HG02610 (cell line): ENCODE measurements around the gene CPEB4.

Source experiments
- ATAC-seq: cut with Tn5 transposase; IDR thresholded peaks from one replicate; pipeline ENCODE4 v1.9.1; 2021; ENCODE audit warnings: mild to moderate bottlenecking, moderate library complexity; ENCODE audit not compliant: unreplicated experiment

Gene CPEB4

GRCh38 chr5:173858670-173859407 lies 29.3 kb upstream of the CPEB4 start:
- no peak for ATAC-seq

GRCh38 chr5:173859408-173860159 lies 28.6 kb upstream of the CPEB4 start:
- no peak for ATAC-seq

GRCh38 chr5:173862047-173862477 lies 26.1 kb upstream of the CPEB4 start:
- ATAC-seq = no peak

GRCh38 chr5:173863359-173863758 lies 24.8 kb upstream of the CPEB4 start:
- ATAC-seq = no peak

GRCh38 chr5:173864126-173865050 lies 23.8 kb upstream of the CPEB4 start:
- ATAC-seq = no peak

GRCh38 chr5:173866243-173866857 lies 21.8 kb upstream of the CPEB4 start:
- no peak for ATAC-seq

GRCh38 chr5:173866858-173867679 lies 21.1 kb upstream of the CPEB4 start:
- no peak for ATAC-seq

- ATAC-seq = no peak
Observed at GRCh38 chr5:173868096-173868880, 19.9 kb upstream of the CPEB4 start.

GRCh38 chr5:173869316-173869715 lies 18.8 kb upstream of the CPEB4 start:
- no peak for ATAC-seq

GRCh38 chr5:173872957-173873305 lies 15.2 kb upstream of the CPEB4 start:
- no peak for ATAC-seq

GRCh38 chr5:173873306-173873922 lies 14.7 kb upstream of the CPEB4 start:
- ATAC-seq = no peak

GRCh38 chr5:173875189-173875588 lies 13.0 kb upstream of the CPEB4 start:
- no peak for ATAC-seq

GRCh38 chr5:173878224-173878967 lies 9.8 kb upstream of the CPEB4 start:
- no peak for ATAC-seq

GRCh38 chr5:173880306-173880985 lies 7.7 kb upstream of the CPEB4 start:
- ATAC-seq = no peak

GRCh38 chr5:173881811-173882575 lies 6.2 kb upstream of the CPEB4 start:
- no peak for ATAC-seq

GRCh38 chr5:173882632-173883031 lies 5.5 kb upstream of the CPEB4 start:
- ATAC-seq = no peak
